Activated CD4-positive, alpha-beta T cell treated with anti-CD3 and anti-CD28 coated beads for 36 hours (primary cell): ENCODE measurements around the gene GABRG3. TPM values are rescaled to one million over a fixed set of nuclear protein-coding genes. Genes with fewer than 3 reads are reported as not detected.
"Not testable (repeated sequence)": the region's sequence is repeated elsewhere in the genome, so short reads cannot be mapped to it uniquely, and the experiment has no call there.

Source experiments
- ATAC-seq: fragments of 200-7000 bp; cut with Tn5 transposase; one replicate; pipeline ENCODE4 v1.10.0; 2021; ENCODE audit warnings: mild to moderate bottlenecking, moderate library complexity
- CTCF ChIA-PET: fragments of 350-600 bp; sonication (Branson Sonifier 250); formaldehyde crosslinking; loops from one replicate; lab custom pipeline; 2021; ENCODE audit warnings: antibody characterized with exemption; lab: Charles Lee
- POLR2A ChIA-PET: fragments of 350-600 bp; sonication (Branson Sonifier 250); formaldehyde crosslinking; loops from one replicate; lab custom pipeline; 2021; ENCODE audit warnings: antibody characterized with exemption, inconsistent platforms; lab: Charles Lee
- DNase-seq: peaks from one replicate; pipeline ENCODE4 v3.0.0-alpha.2; 2020
- H3K27ac Mint-ChIP-seq: one replicate; pipeline ENCODE4 v1.8.0; 2021; ENCODE audit warnings: mixed read lengths
- H3K27me3 Mint-ChIP-seq: one replicate; pipeline ENCODE4 v1.8.0; 2021; ENCODE audit warnings: mixed read lengths
- H3K36me3 Mint-ChIP-seq: one replicate; pipeline ENCODE4 v1.8.0; 2021; ENCODE audit warnings: low read depth, mixed read lengths
- H3K4me1 Mint-ChIP-seq: one replicate; pipeline ENCODE4 v1.8.0; 2021; ENCODE audit warnings: mixed read lengths
- H3K4me3 Mint-ChIP-seq: one replicate; pipeline ENCODE4 v1.8.0; 2021; ENCODE audit warnings: mild to moderate bottlenecking, moderate library complexity, mixed read lengths
- H3K9me3 Mint-ChIP-seq: one replicate; pipeline ENCODE4 v1.8.0; 2021; ENCODE audit warnings: low read depth, mixed read lengths
- intact Hi-C, 2 experiments: fragments of 100-400 bp; cut with DNase I in 1 of 2; cut with micrococcal nuclease in 1 of 2; formaldehyde crosslinking; loops; one replicate each; pipeline versions ENCODE4 v1.14.2 to v1.15.1; 2022 to 2024; cut with DNase I, micrococcal nuclease
- total RNA-seq, 2 experiments: library from RNA; stranded (reverse); gene quantifications; one replicate each; pipeline ENCODE4 v1.2.3, GENCODE V29; 2021

Gene GABRG3
- total RNA-seq, 2 experiments from 2014 or later, result not detected

DNA sequence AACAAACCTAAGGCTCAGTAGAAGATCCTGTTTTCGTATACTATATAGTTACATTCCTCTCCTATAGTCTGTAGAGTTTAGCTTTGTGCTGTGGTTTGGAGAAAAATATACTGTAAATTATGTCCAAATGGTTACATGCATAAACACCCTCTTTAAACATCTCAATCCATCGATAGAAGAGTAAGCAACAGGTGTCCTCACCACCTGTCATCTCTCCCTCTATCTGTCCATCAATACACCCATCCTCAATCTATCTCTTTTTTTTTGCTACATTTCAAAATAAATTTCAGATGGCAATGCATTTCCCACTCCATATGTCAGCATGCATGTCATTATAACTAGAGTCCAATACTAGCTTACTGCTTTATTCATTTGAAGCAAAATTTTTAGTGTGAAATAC, 21.0 kb upstream of the GABRG3 start:
- no peak overlapping the region for H3K27ac Mint-ChIP-seq
- intact Hi-C loops, result no loop called here
- no peaks in the 10 kb centered on the region for H3K4me1 Mint-ChIP-seq
- peaks cover 12% of the 10 kb centered on the region for H3K9me3 Mint-ChIP-seq
- H3K36me3 Mint-ChIP-seq, result no peaks in the 10 kb centered on the region
- H3K4me3 Mint-ChIP-seq, result no peak overlapping the region
- ChIA-PET POLR2A (no interaction called here), CTCF (interaction anchor here (1.2 kb wide), 1 partner anchor 59 kb away, joined by 3 read pairs; no protein-coding TSS in a partner anchor)
- DNase-seq (no peak), ATAC-seq (no peak)
- H3K27me3 Mint-ChIP-seq, result no peaks in the 10 kb centered on the region

DNA sequence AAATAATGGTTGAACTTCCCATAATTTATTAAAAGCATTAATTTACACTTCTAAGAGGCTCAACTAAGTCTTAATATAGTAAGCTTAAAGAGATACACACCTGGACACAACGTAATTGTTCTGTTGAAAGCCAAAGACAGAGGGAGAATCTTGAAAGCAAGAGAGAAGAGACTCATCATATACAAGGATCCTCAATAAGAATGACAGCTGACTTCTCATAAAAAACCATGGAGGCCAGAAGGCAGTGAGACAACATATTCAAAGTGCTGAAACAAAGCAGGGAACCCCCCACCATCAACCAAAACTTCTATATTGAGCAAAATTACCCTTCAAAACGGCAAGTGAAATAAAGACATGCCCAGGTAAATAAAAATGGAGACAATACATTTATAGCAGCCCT, 16.6 kb upstream of the GABRG3 start:
- Mint-ChIP-seq H3K27ac (no peak overlapping the region), H3K4me1 (no peaks in the 10 kb centered on the region), H3K27me3 (no peaks in the 10 kb centered on the region), H3K36me3 (no peaks in the 10 kb centered on the region), H3K9me3 (peaks cover 18% of the 10 kb centered on the region), H3K4me3 (no peak overlapping the region)
- intact Hi-C loops, result no loop called here
- DNase-seq (no peak), ATAC-seq (no peak)
- CTCF ChIA-PET, result no interaction called here
- POLR2A ChIA-PET, result no interaction called here

GRCh38 chr15:26967719-26968269, 3.2 kb upstream of the GABRG3 start:
- Mint-ChIP-seq H3K27ac (no peak overlapping the region), H3K36me3 (no peaks in the 10 kb centered on the region), H3K4me1 (no peaks in the 10 kb centered on the region), H3K9me3 (no peaks in the 10 kb centered on the region), H3K27me3 (peaks cover 16% of the 10 kb centered on the region), H3K4me3 (no peak overlapping the region)
- intact Hi-C loops, result no loop called here
- ATAC-seq (no peak), DNase-seq (no peak)
- ChIA-PET CTCF (no interaction called here), POLR2A (no interaction called here)

- DNase-seq (no peak), ATAC-seq (no peak)
- intact Hi-C loops, result no loop called here
- ChIA-PET POLR2A (no interaction called here), CTCF (no interaction called here)
- Mint-ChIP-seq H3K9me3 (no peaks in the 10 kb centered on the region), H3K4me3 (no peak overlapping the region), H3K27ac (no peak overlapping the region), H3K4me1 (no peaks in the 10 kb centered on the region), H3K27me3 (peaks cover 16% of the 10 kb centered on the region), H3K36me3 (no peaks in the 10 kb centered on the region)
These were observed 2.2 kb upstream of the GABRG3 start for GRCh38 chr15:26968806-26969205.

GRCh38 chr15:26971271-26972018, 464 bp downstream of the GABRG3 start:
- no peak overlapping the region for H3K27ac Mint-ChIP-seq
- ATAC-seq (no peak), DNase-seq (no peak)
- ChIA-PET CTCF (interaction anchor here (0.6 kb wide), 2 partner anchors 111 to 305 kb away, joined by 3 read pairs; no protein-coding TSS in a partner anchor), POLR2A (no interaction called here)
- H3K4me3 Mint-ChIP-seq, result no peak overlapping the region
- no peaks in the 10 kb centered on the region for H3K36me3 Mint-ChIP-seq
- intact Hi-C loops, result no loop called here
- no peaks in the 10 kb centered on the region for H3K4me1 Mint-ChIP-seq
- peaks cover 16% of the 10 kb centered on the region for H3K27me3 Mint-ChIP-seq
- H3K9me3 Mint-ChIP-seq, result peaks cover under 1% of the 10 kb centered on the region

DNA sequence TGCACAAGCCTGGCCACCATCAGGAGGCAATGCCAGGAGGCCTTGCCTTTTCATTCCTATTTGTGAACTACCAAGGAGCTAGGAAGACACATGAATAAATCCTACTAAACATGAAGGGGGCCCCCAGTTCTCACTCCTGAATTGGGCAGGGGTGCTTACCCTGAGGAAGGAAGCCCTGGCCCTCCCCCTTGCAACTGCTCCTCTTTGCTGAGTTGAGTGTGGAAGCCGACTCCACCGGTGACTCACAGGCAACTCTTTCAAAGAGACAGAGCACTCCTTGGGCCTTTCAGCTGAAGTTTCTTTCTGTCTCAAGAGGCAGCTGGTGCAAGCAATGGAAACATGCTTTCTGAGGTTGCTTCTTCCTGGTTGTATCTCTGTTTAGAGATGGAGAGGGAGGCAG, 1.7 kb downstream of the GABRG3 start:
- Mint-ChIP-seq H3K4me1 (no peaks in the 10 kb centered on the region), H3K4me3 (no peak overlapping the region), H3K27me3 (peaks cover 16% of the 10 kb centered on the region), H3K9me3 (peaks cover 5% of the 10 kb centered on the region), H3K36me3 (no peaks in the 10 kb centered on the region), H3K27ac (no peak overlapping the region)
- intact Hi-C loops, result no loop called here
- no peak for DNase-seq
- ChIA-PET POLR2A (no interaction called here), CTCF (interaction anchor here (0.5 to 0.6 kb wide), 2 partner anchors 390 to 575 kb away, joined by 3 read pairs; no protein-coding TSS in a partner anchor)
- no peak for ATAC-seq

- Mint-ChIP-seq H3K4me3 (no peak overlapping the region), H3K9me3 (peaks cover 5% of the 10 kb centered on the region), H3K27me3 (peaks cover 14% of the 10 kb centered on the region), H3K36me3 (no peaks in the 10 kb centered on the region), H3K4me1 (no peaks in the 10 kb centered on the region), H3K27ac (no peak overlapping the region)
- ChIA-PET CTCF (interaction anchor here (1.2 kb wide), 2 partner anchors 10 to 16 kb away, joined by 3 read pairs; no protein-coding TSS in a partner anchor), POLR2A (no interaction called here)
- intact Hi-C loops, result no loop called here
- no peak for DNase-seq
- ATAC-seq, result no peak
These were observed 3.3 kb downstream of the GABRG3 start for GRCh38 chr15:26974120-26974780.

- no peak overlapping the region for H3K27ac Mint-ChIP-seq
- DNase-seq (no peak), ATAC-seq (no peak)
- peaks cover 6% of the 10 kb centered on the region for H3K9me3 Mint-ChIP-seq
- intact Hi-C loops, result no loop called here
- peaks cover 5% of the 10 kb centered on the region for H3K27me3 Mint-ChIP-seq
- CTCF ChIA-PET, result no interaction called here
- H3K36me3 Mint-ChIP-seq, result no peaks in the 10 kb centered on the region
- H3K4me3 Mint-ChIP-seq, result no peak overlapping the region
- no peaks in the 10 kb centered on the region for H3K4me1 Mint-ChIP-seq
- POLR2A ChIA-PET, result no interaction called here
These were observed 10.5 kb downstream of the GABRG3 start for GRCh38 chr15:26981492-26981891.

DNA sequence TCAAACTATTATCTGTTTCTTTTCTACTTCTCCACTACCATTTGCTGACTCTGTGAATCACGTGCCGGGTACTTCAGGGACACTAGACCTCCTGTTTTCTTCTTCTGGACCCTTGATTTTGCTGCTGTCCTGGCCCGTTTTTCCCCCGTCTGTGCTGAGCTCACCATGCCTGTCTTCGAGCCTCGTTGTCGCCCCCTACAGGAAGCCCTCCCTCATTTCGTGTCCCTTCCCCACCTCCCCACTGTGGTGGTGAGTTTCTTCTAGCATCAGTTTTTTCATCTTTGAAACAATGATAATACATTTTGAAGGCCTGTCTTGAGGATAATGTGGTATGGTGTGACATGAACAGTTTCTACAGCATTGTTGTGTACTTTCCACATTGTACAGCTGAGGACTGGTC, 12.8 kb downstream of the GABRG3 start:
- POLR2A ChIA-PET, result no interaction called here
- H3K27me3 Mint-ChIP-seq, result peaks cover 5% of the 10 kb centered on the region
- ATAC-seq (no peak), DNase-seq (peak; percentile 20)
- no peaks in the 10 kb centered on the region for H3K36me3 Mint-ChIP-seq
- H3K9me3 Mint-ChIP-seq, result peaks cover 2% of the 10 kb centered on the region
- intact Hi-C loops, result no loop called here
- H3K27ac Mint-ChIP-seq, result no peak overlapping the region
- H3K4me3 Mint-ChIP-seq, result no peak overlapping the region
- H3K4me1 Mint-ChIP-seq, result no peaks in the 10 kb centered on the region
- CTCF ChIA-PET, result no interaction called here

DNA sequence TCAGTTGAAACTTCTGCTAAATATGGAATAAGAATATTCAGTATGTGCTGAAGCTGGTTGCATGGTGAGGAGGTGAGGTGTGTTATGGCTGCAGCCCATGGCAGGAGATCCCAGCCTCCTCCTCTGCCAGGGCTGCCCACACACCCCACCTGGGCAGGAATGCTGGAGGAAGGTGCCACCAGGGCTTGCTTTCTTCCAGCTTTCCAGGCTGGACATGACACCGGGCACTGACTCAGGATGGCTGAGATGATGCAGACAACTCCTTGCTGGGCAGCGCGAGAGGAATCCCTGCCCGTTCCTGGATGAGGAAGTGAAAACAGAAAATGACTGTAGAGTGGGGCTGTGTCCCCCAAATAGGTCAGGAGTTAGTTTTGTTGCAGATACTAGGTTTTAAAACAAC, 14.1 kb downstream of the GABRG3 start:
- H3K36me3 Mint-ChIP-seq, result no peaks in the 10 kb centered on the region
- no peaks in the 10 kb centered on the region for H3K4me1 Mint-ChIP-seq
- CTCF ChIA-PET, result no interaction called here
- H3K9me3 Mint-ChIP-seq, result peaks cover 6% of the 10 kb centered on the region
- ATAC-seq, result no peak
- no peak overlapping the region for H3K27ac Mint-ChIP-seq
- no peak overlapping the region for H3K4me3 Mint-ChIP-seq
- intact Hi-C loops, result no loop called here
- no peak for DNase-seq
- POLR2A ChIA-PET, result no interaction called here
- peaks cover 5% of the 10 kb centered on the region for H3K27me3 Mint-ChIP-seq

- H3K4me1 Mint-ChIP-seq, result no peaks in the 10 kb centered on the region
- no peaks in the 10 kb centered on the region for H3K36me3 Mint-ChIP-seq
- H3K4me3 Mint-ChIP-seq, result no peak overlapping the region
- no peaks in the 10 kb centered on the region for H3K27me3 Mint-ChIP-seq
- POLR2A ChIA-PET, result no interaction called here
- no peak for DNase-seq
- ATAC-seq, result no peak
- no peak overlapping the region for H3K27ac Mint-ChIP-seq
- peaks cover 10% of the 10 kb centered on the region for H3K9me3 Mint-ChIP-seq
- intact Hi-C loops, result no loop called here
- CTCF ChIA-PET, result no interaction called here
These were observed 25.3 kb downstream of the GABRG3 start for GRCh38 chr15:26996250-26996649.

GRCh38 chr15:27003003-27003402, 32.0 kb downstream of the GABRG3 start:
- ATAC-seq, CTCF ChIA-PET, H3K9me3 Mint-ChIP-seq, POLR2A ChIA-PET, H3K4me3 Mint-ChIP-seq, H3K27ac Mint-ChIP-seq, H3K27me3 Mint-ChIP-seq, intact Hi-C loops, DNase-seq, H3K36me3 Mint-ChIP-seq, H3K4me1 Mint-ChIP-seq: not testable (repeated sequence)
